Measurements from ENCODE around the gene C19orf81.

The C19orf81 gene

GRCh38 chr19:50662651-50663481 lies 13.6 kb downstream of the C19orf81 start:
- no peak overlapping the region for H3K9ac ChIP-seq (ENCODE audit: low read depth, low read length, poor library complexity, severe bottlenecking)
- TF ChIP-seq, protein P1, sequence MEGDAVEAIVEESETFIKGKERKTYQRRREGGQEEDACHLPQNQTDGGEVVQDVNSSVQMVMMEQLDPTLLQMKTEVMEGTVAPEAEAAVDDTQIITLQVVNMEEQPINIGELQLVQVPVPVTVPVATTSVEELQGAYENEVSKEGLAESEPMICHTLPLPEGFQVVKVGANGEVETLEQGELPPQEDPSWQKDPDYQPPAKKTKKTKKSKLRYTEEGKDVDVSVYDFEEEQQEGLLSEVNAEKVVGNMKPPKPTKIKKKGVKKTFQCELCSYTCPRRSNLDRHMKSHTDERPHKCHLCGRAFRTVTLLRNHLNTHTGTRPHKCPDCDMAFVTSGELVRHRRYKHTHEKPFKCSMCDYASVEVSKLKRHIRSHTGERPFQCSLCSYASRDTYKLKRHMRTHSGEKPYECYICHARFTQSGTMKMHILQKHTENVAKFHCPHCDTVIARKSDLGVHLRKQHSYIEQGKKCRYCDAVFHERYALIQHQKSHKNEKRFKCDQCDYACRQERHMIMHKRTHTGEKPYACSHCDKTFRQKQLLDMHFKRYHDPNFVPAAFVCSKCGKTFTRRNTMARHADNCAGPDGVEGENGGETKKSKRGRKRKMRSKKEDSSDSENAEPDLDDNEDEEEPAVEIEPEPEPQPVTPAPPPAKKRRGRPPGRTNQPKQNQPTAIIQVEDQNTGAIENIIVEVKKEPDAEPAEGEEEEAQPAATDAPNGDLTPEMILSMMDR (conservative IDR thresholded peaks at IDR 0.05; ENCODE audit: low read length), result no peak
- no peak for TF ChIP-seq EZH2phosphoT487 (IDR thresholded peaks at IDR 0.05; ENCODE audit: borderline replicate concordance)

GRCh38 chr19:50663482-50663790 lies 14.2 kb downstream of the C19orf81 start:
- H3K9ac ChIP-seq (ENCODE audit: low read depth, low read length, poor library complexity, severe bottlenecking), result no peak overlapping the region
- H3K9me3 ChIP-seq (ENCODE audit: insufficient read depth, low read depth, low read length), result no peaks in the 10 kb centered on the region
- H3K9me2 ChIP-seq (replicated peaks; ENCODE audit: low read depth, low read length), result no peaks in the 10 kb centered on the region
- no peaks in the 10 kb centered on the region for H3K36me3 ChIP-seq (ENCODE audit: insufficient read depth, low read length)
- H3K27me3 ChIP-seq (ENCODE audit: insufficient read depth, low read length, poor library complexity, severe bottlenecking), result no peaks in the 10 kb centered on the region
- H3K79me2 ChIP-seq (ENCODE audit: insufficient read depth, low read length), result no peaks in the 10 kb centered on the region
- no peaks in the 10 kb centered on the region for H4K20me1 ChIP-seq (ENCODE audit: insufficient read depth, low read length, poor library complexity, severe bottlenecking)
- H3F3A ChIP-seq (ENCODE audit: low read depth), result no peaks in the 10 kb centered on the region
- TF ChIP-seq, protein P1 (conservative IDR thresholded peaks at IDR 0.05; ENCODE audit: low read length), result peak; percentile 36
- TF ChIP-seq EZH2phosphoT487 (IDR thresholded peaks at IDR 0.05; ENCODE audit: borderline replicate concordance), result no peak
- no peak overlapping the region for H3K4me2 ChIP-seq (ENCODE audit: low read depth, low read length, poor library complexity, severe bottlenecking)
- H3K4me1 ChIP-seq (ENCODE audit: insufficient read depth, low read length, poor library complexity, severe bottlenecking), result no peaks in the 10 kb centered on the region
- no peak overlapping the region for H3K4me3 ChIP-seq (ENCODE audit: low read length, poor library complexity, severe bottlenecking)
- no peak overlapping the region for H2AFZ ChIP-seq (ENCODE audit: low read length)

More at GRCh38 chr19:50662651-50663481, 13.6 kb downstream of the C19orf81 start:
- Histone ChIP-seq H3K9me2 (replicated peaks; ENCODE audit: low read depth, low read length) (no peaks in the 10 kb centered on the region), H3K4me2 (ENCODE audit: low read depth, low read length, poor library complexity, severe bottlenecking) (no peak overlapping the region), H3K36me3 (ENCODE audit: insufficient read depth, low read length) (no peaks in the 10 kb centered on the region), H3K27me3 (ENCODE audit: insufficient read depth, low read length, poor library complexity, severe bottlenecking) (no peaks in the 10 kb centered on the region), H3K79me2 (ENCODE audit: insufficient read depth, low read length) (no peaks in the 10 kb centered on the region), H2AFZ (ENCODE audit: low read length) (no peak overlapping the region), H3K4me1 (ENCODE audit: insufficient read depth, low read length, poor library complexity, severe bottlenecking) (no peaks in the 10 kb centered on the region), H4K20me1 (ENCODE audit: insufficient read depth, low read length, poor library complexity, severe bottlenecking) (no peaks in the 10 kb centered on the region), H3K4me3 (ENCODE audit: low read length, poor library complexity, severe bottlenecking) (no peak overlapping the region), H3K9me3 (ENCODE audit: insufficient read depth, low read depth, low read length) (no peaks in the 10 kb centered on the region), H3F3A (ENCODE audit: low read depth) (no peaks in the 10 kb centered on the region)

- no peaks in the 10 kb centered on the region for H3K27me3 ChIP-seq (ENCODE audit: insufficient read depth, low read length, poor library complexity, severe bottlenecking)
- no peaks in the 10 kb centered on the region for H3F3A ChIP-seq (ENCODE audit: low read depth)
- H3K4me2 ChIP-seq (ENCODE audit: low read depth, low read length, poor library complexity, severe bottlenecking), result no peak overlapping the region
- H3K9ac ChIP-seq (ENCODE audit: low read depth, low read length, poor library complexity, severe bottlenecking), result no peak overlapping the region
- TF ChIP-seq, protein P1 (conservative IDR thresholded peaks at IDR 0.05; ENCODE audit: low read length), result no peak
- TF ChIP-seq EZH2phosphoT487 (IDR thresholded peaks at IDR 0.05; ENCODE audit: borderline replicate concordance), result no peak
- no peaks in the 10 kb centered on the region for H3K79me2 ChIP-seq (ENCODE audit: insufficient read depth, low read length)
- H3K9me2 ChIP-seq (replicated peaks; ENCODE audit: low read depth, low read length), result no peaks in the 10 kb centered on the region
- H3K4me1 ChIP-seq (ENCODE audit: insufficient read depth, low read length, poor library complexity, severe bottlenecking), result no peaks in the 10 kb centered on the region
- no peaks in the 10 kb centered on the region for H3K36me3 ChIP-seq (ENCODE audit: insufficient read depth, low read length)
- H3K4me3 ChIP-seq (ENCODE audit: low read length, poor library complexity, severe bottlenecking), result no peak overlapping the region
- no peaks in the 10 kb centered on the region for H4K20me1 ChIP-seq (ENCODE audit: insufficient read depth, low read length, poor library complexity, severe bottlenecking)
- H2AFZ ChIP-seq (ENCODE audit: low read length), result no peak overlapping the region
- H3K9me3 ChIP-seq (ENCODE audit: insufficient read depth, low read depth, low read length), result no peaks in the 10 kb centered on the region
Observed at GRCh38 chr19:50664204-50664603, 15.0 kb downstream of the C19orf81 start.
